ENCODE results near the gene CARMIL3.

Gene CARMIL3

GRCh38 chr14:24095271-24096068, 43.7 kb downstream of the CARMIL3 start:
- H3K4me1 ChIP-seq (ENCODE audit: control extremely low read depth in 1 of 4, control insufficient read depth in 4 of 4, insufficient read depth in 4 of 4, low read length in 3 of 4): peaks cover 0 to 37% (median 29%) of the 10 kb centered on the region in 4 experiments
- no peaks in the 10 kb centered on the region for H3K9me3 ChIP-seq (ENCODE audit: control extremely low read depth in 1 of 5, control insufficient read depth in 4 of 5, insufficient read depth in 2 of 5, low read depth in 1 of 5, low read length in 4 of 5)
- ChIA-PET POLR2A (interaction anchor here (1.7 to 2.6 kb wide), 3 partner anchors 10 to 18 kb away, joined by 5 to 12 read pairs (median 11); partner anchors contain the start of genes DCAF11 and NRL), CTCF (interaction anchor here (0.7 to 8.7 kb wide), 8 partner anchors 11 to 88 kb away, joined by 3 to 178 read pairs (median 9); partner anchors contain the start of genes CARMIL3, DCAF11, IRF9 and NRL)
- WGBS (ENCODE audit: insufficient coverage): 36% methylated on average over 9 of the region's 12 CpGs
- peak overlapping the region; percentile 48 to 86 (median 77) for H3K4me3 ChIP-seq (ENCODE audit: control insufficient read depth in 1 of 7, extremely low read depth in 1 of 7, insufficient read depth in 4 of 7, low read depth in 2 of 7, low read length in 6 of 7)
- no peaks in the 10 kb centered on the region for H3K27me3 ChIP-seq (replicated peaks in 2 of 5; ENCODE audit: control insufficient read depth in 4 of 5, insufficient read depth in 5 of 5, low read length in 4 of 5)
- H3K36me3 ChIP-seq (ENCODE audit: control insufficient read depth in 4 of 4, insufficient read depth in 4 of 4, low read length in 3 of 4): peaks cover 0 to 32% (median 16%) of the 10 kb centered on the region in 4 experiments
- peak; percentile 38 to 77 (median 69) for DNase-seq
- peak overlapping the region; percentile 80 to 90 for H3K27ac ChIP-seq (ENCODE audit: insufficient read depth in 1 of 2, low read depth in 1 of 2, low read length in 2 of 2, poor library complexity in 1 of 2, severe bottlenecking in 2 of 2)

DNA sequence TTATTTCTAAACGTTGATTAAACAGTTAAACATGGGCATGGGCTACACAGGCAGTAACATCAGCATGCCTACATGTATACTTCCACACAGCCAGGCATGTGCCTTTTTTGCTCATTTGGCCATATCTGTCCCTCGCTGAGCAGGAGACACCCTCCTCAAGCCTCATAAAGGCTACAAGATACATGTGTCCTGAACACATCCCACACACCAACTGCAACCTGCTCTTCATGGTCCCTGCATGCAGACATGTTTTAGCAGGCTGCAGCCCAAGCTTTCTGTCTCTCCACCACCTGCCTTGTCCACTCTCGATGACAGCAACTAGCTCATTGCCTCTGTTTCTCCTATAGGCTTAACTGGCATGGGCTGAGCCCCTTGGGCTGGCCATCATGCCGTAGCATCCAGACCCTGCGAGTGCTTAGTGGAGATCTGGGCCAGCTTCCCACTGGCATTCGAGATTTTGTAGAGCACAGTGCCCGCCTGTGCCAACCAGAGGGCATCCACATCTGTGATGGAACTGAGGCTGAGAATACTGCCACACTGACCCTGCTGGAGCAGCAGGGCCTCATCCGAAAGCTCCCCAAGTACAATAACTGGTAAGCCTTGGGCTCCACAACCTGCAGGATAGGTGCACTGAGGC, 44.9 kb downstream of the CARMIL3 start:
- H3K27me3 ChIP-seq (replicated peaks in 2 of 5; ENCODE audit: control insufficient read depth in 4 of 5, insufficient read depth in 5 of 5, low read length in 4 of 5): no peaks in the 10 kb centered on the region
- POLR2A ChIA-PET: no interaction called here
- CTCF ChIA-PET: interaction anchor here (0.8 to 7.1 kb wide), 5 partner anchors 11 to 38 kb away, joined by 3 to 83 read pairs (median 5); partner anchors contain the start of genes DCAF11 and NRL
- no peak for DNase-seq
- WGBS (ENCODE audit: insufficient coverage): 100% methylated on average over 8 of the region's 8 CpGs
- no peak overlapping the region for H3K4me3 ChIP-seq (ENCODE audit: control insufficient read depth in 1 of 7, extremely low read depth in 1 of 7, insufficient read depth in 4 of 7, low read depth in 2 of 7, low read length in 6 of 7)
- H3K4me1 ChIP-seq (ENCODE audit: control extremely low read depth in 1 of 4, control insufficient read depth in 4 of 4, insufficient read depth in 4 of 4, low read length in 3 of 4): peaks cover 0 to 34% (median 27%) of the 10 kb centered on the region in 4 experiments
- no peak overlapping the region for H3K27ac ChIP-seq (ENCODE audit: insufficient read depth in 1 of 2, low read depth in 1 of 2, low read length in 2 of 2, poor library complexity in 1 of 2, severe bottlenecking in 2 of 2)
- H3K36me3 ChIP-seq (ENCODE audit: control insufficient read depth in 4 of 4, insufficient read depth in 4 of 4, low read length in 3 of 4): peaks cover 0 to 44% (median 21%) of the 10 kb centered on the region in 4 experiments
- H3K9me3 ChIP-seq (ENCODE audit: control extremely low read depth in 1 of 5, control insufficient read depth in 4 of 5, insufficient read depth in 2 of 5, low read depth in 1 of 5, low read length in 4 of 5): no peaks in the 10 kb centered on the region

- H3K9me3 ChIP-seq (ENCODE audit: control extremely low read depth in 1 of 5, control insufficient read depth in 4 of 5, insufficient read depth in 2 of 5, low read depth in 1 of 5, low read length in 4 of 5): no peaks in the 10 kb centered on the region
- H3K4me3 ChIP-seq (ENCODE audit: control insufficient read depth in 1 of 7, extremely low read depth in 1 of 7, insufficient read depth in 4 of 7, low read depth in 2 of 7, low read length in 6 of 7): no peak overlapping the region
- H3K4me1 ChIP-seq (ENCODE audit: control extremely low read depth in 1 of 4, control insufficient read depth in 4 of 4, insufficient read depth in 4 of 4, low read length in 3 of 4): peaks cover 0 to 24% (median 18%) of the 10 kb centered on the region in 4 experiments
- peaks cover 0 to 55% (median 27%) of the 10 kb centered on the region in 4 experiments for H3K36me3 ChIP-seq (ENCODE audit: control insufficient read depth in 4 of 4, insufficient read depth in 4 of 4, low read length in 3 of 4)
- no peaks in the 10 kb centered on the region for H3K27me3 ChIP-seq (replicated peaks in 2 of 5; ENCODE audit: control insufficient read depth in 4 of 5, insufficient read depth in 5 of 5, low read length in 4 of 5)
- ChIA-PET CTCF (interaction anchor here (0.9 to 7.1 kb wide), 4 partner anchors 10 to 60 kb away, joined by 3 to 83 read pairs (median 4); partner anchors contain the start of gene EMC9), POLR2A (no interaction called here)
- no peak overlapping the region for H3K27ac ChIP-seq (ENCODE audit: insufficient read depth in 1 of 2, low read depth in 1 of 2, low read length in 2 of 2, poor library complexity in 1 of 2, severe bottlenecking in 2 of 2)
- WGBS (ENCODE audit: insufficient coverage): 96% methylated on average over 16 of the region's 16 CpGs
- no peak for DNase-seq
Observed at GRCh38 chr14:24098229-24098926, 46.6 kb downstream of the CARMIL3 start.

DNA sequence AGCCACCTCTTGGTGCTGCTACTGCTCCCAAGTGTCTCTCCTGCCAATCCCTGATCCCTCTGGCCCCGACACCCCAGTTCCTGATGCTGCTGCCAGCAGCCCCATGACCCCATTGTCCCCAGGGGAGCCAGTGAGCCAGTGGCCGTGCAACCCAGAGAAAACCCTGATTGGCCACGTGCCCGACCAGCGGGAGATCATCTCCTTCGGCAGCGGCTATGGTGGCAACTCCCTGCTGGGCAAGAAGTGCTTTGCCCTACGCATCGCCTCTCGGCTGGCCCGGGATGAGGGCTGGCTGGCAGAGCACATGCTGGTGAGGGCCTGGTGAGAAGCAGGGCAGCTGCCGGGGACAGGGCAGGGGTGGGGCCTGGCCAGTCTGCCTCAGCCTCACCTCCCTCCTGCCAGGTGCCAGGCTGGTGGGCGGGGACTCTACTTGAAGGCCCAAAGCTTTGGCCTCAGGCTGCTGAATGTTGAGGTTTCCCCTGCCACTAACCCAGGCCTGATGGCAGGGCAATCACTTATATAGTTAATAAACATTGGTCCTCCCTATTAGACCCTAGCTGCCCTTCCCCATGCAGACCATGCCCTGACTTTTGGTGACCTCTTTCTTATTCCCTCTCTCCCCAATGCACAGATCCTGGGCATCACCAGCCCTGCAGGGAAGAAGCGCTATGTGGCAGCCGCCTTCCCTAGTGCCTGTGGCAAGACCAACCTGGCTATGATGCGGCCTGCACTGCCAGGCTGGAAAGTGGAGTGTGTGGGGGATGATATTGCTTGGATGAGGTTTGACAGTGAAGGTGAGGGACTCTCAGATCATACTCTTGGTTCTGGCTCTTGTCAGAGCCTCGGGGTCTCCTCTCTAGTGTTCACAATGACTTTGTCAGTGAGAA, 47.4 kb downstream of the CARMIL3 start:
- CTCF ChIA-PET: interaction anchor here (7.1 kb wide), 1 partner anchor 9 kb away, joined by 83 read pairs; no protein-coding TSS in a partner anchor
- no peak for DNase-seq
- Histone ChIP-seq H3K9me3 (ENCODE audit: control extremely low read depth in 1 of 5, control insufficient read depth in 4 of 5, insufficient read depth in 2 of 5, low read depth in 1 of 5, low read length in 4 of 5) (no peaks in the 10 kb centered on the region), H3K4me1 (ENCODE audit: control extremely low read depth in 1 of 4, control insufficient read depth in 4 of 4, insufficient read depth in 4 of 4, low read length in 3 of 4) (peaks cover 0 to 16% (median 13%) of the 10 kb centered on the region in 4 experiments), H3K4me3 (ENCODE audit: control insufficient read depth in 1 of 7, extremely low read depth in 1 of 7, insufficient read depth in 4 of 7, low read depth in 2 of 7, low read length in 6 of 7) (no peak overlapping the region), H3K27ac (ENCODE audit: insufficient read depth in 1 of 2, low read depth in 1 of 2, low read length in 2 of 2, poor library complexity in 1 of 2, severe bottlenecking in 2 of 2) (no peak overlapping the region), H3K27me3 (replicated peaks in 2 of 5; ENCODE audit: control insufficient read depth in 4 of 5, insufficient read depth in 5 of 5, low read length in 4 of 5) (no peaks in the 10 kb centered on the region), H3K36me3 (ENCODE audit: control insufficient read depth in 4 of 4, insufficient read depth in 4 of 4, low read length in 3 of 4) (peaks cover 0 to 63% (median 30%) of the 10 kb centered on the region in 4 experiments)
- WGBS (ENCODE audit: insufficient coverage): 96% methylated on average over 15 of the region's 17 CpGs
- POLR2A ChIA-PET: no interaction called here

- ChIA-PET CTCF (interaction anchor here (1.1 to 11.6 kb wide), 3 partner anchors 8 to 41 kb away, joined by 3 to 188 read pairs (median 83); no protein-coding TSS in a partner anchor), POLR2A (no interaction called here)
- peaks cover 0 to 68% (median 34%) of the 10 kb centered on the region in 4 experiments for H3K36me3 ChIP-seq (ENCODE audit: control insufficient read depth in 4 of 4, insufficient read depth in 4 of 4, low read length in 3 of 4)
- peaks cover 0 to 5% (median 0%) of the 10 kb centered on the region in 5 experiments for H3K9me3 ChIP-seq (ENCODE audit: control extremely low read depth in 1 of 5, control insufficient read depth in 4 of 5, insufficient read depth in 2 of 5, low read depth in 1 of 5, low read length in 4 of 5)
- H3K4me1 ChIP-seq (ENCODE audit: control extremely low read depth in 1 of 4, control insufficient read depth in 4 of 4, insufficient read depth in 4 of 4, low read length in 3 of 4): peaks cover 0 to 6% (median 5%) of the 10 kb centered on the region in 4 experiments
- H3K27ac ChIP-seq (ENCODE audit: insufficient read depth in 1 of 2, low read depth in 1 of 2, low read length in 2 of 2, poor library complexity in 1 of 2, severe bottlenecking in 2 of 2): no peak overlapping the region
- DNase-seq: no peak
- no peaks in the 10 kb centered on the region for H3K27me3 ChIP-seq (replicated peaks in 2 of 5; ENCODE audit: control insufficient read depth in 4 of 5, insufficient read depth in 5 of 5, low read length in 4 of 5)
- no peak overlapping the region for H3K4me3 ChIP-seq (ENCODE audit: control insufficient read depth in 1 of 7, extremely low read depth in 1 of 7, insufficient read depth in 4 of 7, low read depth in 2 of 7, low read length in 6 of 7)
- WGBS (ENCODE audit: insufficient coverage): 96% methylated on average over 2 of the region's 4 CpGs
Observed at GRCh38 chr14:24100197-24100981, 48.6 kb downstream of the CARMIL3 start.
